Epithelial cell of proximal tubule (primary cell): ENCODE data around the gene KCNE3. TPM values are rescaled to one million over a fixed set of nuclear protein-coding genes. Genes with fewer than 3 reads are reported as not detected.
"Not testable (repeated sequence)": the region's sequence is repeated elsewhere in the genome, so short reads cannot be mapped to it uniquely, and the experiment has no call there.

ENCODE experiments used
- DNase-seq: peaks from one replicate; pipeline ENCODE4 v3.0.0-alpha.2; 2011; ENCODE audit warnings: low read depth
- H3K4me3 ChIP-seq: 2 replicates; pipeline ENCODE4 v1.5.1; 2011; ENCODE audit warnings: low read depth, mild to moderate bottlenecking, low read length
- CTCF ChIP-seq: conservative IDR thresholded peaks from 2 replicates; pipeline ENCODE4 v1.5.1; 2012; ENCODE audit warnings: low read depth, mild to moderate bottlenecking, low read length
- total RNA-seq: library from RNA; depleted of rRNA; stranded (reverse); fragments of >200 nt; gene quantifications from 2 replicates; pipeline ENCODE4 v1.2.3, GENCODE V29; 2015

KCNE3 gene
- total RNA-seq, 1 donor from 2014 or later = 0.98 TPM

GRCh38 chr11:74427384-74427886, 39.9 kb downstream of the KCNE3 start:
- TF ChIP-seq CTCF = no peak
- DNase-seq = no peak
- H3K4me3 ChIP-seq = no peak overlapping the region

- no peak for DNase-seq
- no peak for TF ChIP-seq CTCF
- H3K4me3 ChIP-seq = no peak overlapping the region
Measured at GRCh38 chr11:74425100-74425499, 42.2 kb downstream of the KCNE3 start.

- H3K4me3 ChIP-seq = no peak overlapping the region
- peak; percentile 76 for DNase-seq
- TF ChIP-seq CTCF = no peak
Measured at GRCh38 chr11:74418509-74418895, 48.8 kb downstream of the KCNE3 start.

GRCh38 chr11:74417860-74418508, 49.4 kb downstream of the KCNE3 start:
- DNase-seq = no peak
- H3K4me3 ChIP-seq = no peak overlapping the region
- no peak for TF ChIP-seq CTCF

GRCh38 chr11:74417379-74417804, 50.0 kb downstream of the KCNE3 start:
- DNase-seq = no peak
- no peak for TF ChIP-seq CTCF
- no peak overlapping the region for H3K4me3 ChIP-seq

GRCh38 chr11:74416974-74417373, 50.4 kb downstream of the KCNE3 start:
- DNase-seq, H3K4me3 ChIP-seq: not testable (repeated sequence)

GRCh38 chr11:74412733-74413359, 54.5 kb downstream of the KCNE3 start:
- no peak for DNase-seq
- no peak for TF ChIP-seq CTCF

More at GRCh38 chr11:74412733-74413359, 54.5 kb downstream of the KCNE3 start:
- H3K4me3 ChIP-seq = no peak overlapping the region
